Right kidney (tissue), 1 donor: Measurements from ENCODE around the gene VPS39.

Experiments
- DNase-seq: peaks from one replicate; pipeline ENCODE4 v3.0.0-alpha.2; 2016

VPS39 gene

GRCh38 chr15:42203891-42204290 lies 4.2 kb downstream of the VPS39 start:
- DNase-seq: no peak

GRCh38 chr15:42202653-42203052 lies 5.5 kb downstream of the VPS39 start:
- DNase-seq: no peak

DNA sequence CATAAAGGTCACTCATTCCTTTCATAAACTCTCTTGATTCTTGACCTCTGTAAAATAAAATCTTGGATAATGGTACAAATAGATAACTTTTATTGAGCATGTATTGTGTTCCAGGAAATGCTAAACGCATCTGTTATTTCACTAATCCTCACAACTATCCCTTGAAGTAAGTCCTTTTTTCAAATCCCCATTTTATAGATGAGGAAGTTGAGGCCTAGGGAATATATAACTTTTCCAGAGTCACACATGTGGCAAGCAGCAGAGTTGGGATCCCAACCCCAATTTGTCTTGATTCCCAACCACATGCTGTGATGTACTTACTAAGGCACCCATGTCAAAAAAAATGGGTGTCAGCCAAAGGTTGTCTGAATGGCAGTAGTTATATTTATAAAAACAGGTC lies 6.3 kb downstream of the VPS39 start:
- DNase-seq: no peak

DNA sequence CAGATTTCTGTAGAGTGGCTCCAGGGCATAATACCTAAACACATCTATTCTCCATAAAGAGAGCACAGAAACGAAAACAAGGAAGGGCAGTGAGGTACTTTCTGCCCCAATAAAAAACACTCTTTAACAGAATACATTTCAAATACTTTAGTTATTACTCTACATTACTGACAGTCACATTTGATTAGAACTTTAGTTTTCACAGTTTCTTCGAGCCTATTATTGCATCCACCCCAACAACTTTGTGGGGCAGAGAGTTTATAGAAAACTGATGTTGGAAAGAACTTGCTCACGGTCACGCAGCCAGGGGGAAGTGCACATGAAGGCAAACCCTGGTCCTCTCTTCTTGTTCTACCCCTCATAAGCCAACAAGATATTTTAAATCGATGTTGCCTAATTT lies 9.0 kb downstream of the VPS39 start:
- DNase-seq: no peak

GRCh38 chr15:42198516-42198915 lies 9.6 kb downstream of the VPS39 start:
- DNase-seq: no peak

GRCh38 chr15:42194513-42194912 lies 13.6 kb downstream of the VPS39 start:
- no peak for DNase-seq

GRCh38 chr15:42193383-42193782 lies 14.7 kb downstream of the VPS39 start:
- no peak for DNase-seq

GRCh38 chr15:42191610-42192346 lies 16.3 kb downstream of the VPS39 start:
- no peak for DNase-seq

DNA sequence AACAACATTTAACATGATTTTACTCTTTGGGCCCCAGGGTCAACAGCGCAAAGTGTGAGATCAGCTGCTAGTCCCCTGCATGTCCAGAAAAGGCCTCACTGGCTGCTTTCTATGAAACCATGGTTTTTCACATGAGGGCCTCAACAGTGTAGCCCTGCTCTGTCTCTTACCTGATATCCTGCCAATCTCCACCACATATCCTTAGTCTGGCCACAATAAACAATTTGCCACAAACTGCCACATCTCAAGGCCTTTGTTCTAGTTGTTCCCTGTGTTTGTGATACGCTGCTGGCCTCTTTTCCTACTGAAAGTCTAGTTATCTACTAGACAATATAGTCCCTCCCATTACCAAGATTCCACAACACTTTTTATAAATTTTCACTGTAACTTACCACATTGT lies 17.7 kb downstream of the VPS39 start:
- DNase-seq: no peak

DNA sequence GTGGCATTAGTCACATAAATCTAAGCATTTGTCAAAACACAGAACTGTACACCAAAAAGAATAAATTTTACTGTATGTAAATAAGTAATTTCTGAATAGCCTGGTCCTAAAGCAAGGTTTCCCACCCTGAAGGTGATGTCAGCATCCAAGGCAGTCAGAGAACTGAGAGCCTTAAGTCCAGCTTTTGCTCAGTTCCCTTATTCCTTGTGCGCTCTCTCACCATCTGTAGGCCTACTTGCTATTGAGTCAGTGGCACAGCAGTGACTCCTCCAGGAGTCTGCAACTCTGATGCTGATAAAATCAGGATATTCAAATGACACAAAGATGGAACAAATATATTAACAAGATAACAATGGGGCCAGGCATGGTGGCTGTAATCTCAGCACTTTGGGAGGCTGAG lies 22.3 kb downstream of the VPS39 start:
- no peak for DNase-seq

GRCh38 chr15:42184736-42185135 lies 23.4 kb downstream of the VPS39 start:
- no peak for DNase-seq

- DNase-seq: no peak
Measured at GRCh38 chr15:42184296-42184695, 23.8 kb downstream of the VPS39 start.

DNA sequence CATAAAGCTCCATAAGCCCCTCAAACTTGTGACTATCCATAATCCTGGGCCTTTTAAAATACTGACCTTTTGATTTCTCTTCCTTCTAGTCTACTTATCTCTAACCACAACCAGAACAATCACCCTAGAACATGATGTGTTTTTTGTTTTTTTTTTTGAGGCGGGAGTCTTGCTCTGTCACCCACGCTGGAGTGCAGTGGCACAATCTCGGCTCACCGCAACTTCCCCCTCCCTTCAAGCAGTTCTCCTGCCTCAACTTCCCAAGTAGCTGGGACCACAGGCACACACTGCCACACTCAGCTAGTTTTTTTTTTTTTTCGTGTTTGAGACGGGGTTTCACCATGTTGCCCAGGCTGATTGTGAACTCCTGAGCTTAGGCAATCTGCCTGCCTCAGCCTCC lies 25.1 kb downstream of the VPS39 start:
- DNase-seq: no peak

DNA sequence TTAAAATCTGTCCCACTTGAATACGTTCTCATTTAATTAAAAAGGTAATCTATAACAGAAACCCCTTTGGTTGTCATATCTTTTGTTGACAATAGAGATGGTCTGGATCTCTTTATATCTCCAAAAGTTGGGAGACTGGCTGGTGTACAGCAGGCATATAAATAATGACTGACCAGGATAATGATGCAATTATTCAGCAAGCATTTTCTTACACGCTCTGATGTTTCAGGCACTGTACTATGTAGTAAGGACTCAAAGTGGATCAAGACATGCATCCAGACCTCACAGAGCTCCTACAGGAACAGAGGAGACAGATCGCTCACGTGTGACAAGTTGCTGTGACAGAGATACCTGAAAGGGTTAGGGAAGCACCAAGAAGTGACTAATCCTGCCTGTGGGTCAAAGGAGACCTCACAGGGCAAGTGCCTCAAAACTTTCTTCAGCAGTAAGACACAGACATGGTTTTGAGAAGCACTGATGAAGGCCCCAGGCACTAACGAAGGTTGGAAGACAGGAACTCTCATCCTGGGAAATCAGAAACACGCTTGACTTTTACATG lies 25.7 kb downstream of the VPS39 start:
- DNase-seq: no peak

DNA sequence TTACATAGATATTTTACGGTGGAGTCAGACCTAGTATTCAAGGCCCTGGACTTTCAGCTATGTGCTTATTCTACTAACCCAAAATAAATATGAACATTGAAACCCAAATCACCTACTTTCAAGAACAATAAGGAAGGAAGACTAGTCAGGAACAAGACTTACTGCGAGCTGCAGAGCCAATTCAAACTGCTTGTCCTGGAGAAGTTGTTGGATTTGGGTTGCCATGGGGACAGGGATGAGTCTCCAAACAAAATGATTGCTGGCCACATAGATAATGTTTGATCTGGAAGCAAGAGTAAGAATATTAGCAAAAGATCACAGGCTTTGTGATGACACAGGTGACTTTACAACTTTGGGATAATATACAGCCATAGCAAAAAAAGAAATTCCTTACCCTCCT lies 30.0 kb downstream of the VPS39 start:
- DNase-seq: no peak

GRCh38 chr15:42175671-42176070 lies 32.4 kb downstream of the VPS39 start:
- DNase-seq: no peak

DNA sequence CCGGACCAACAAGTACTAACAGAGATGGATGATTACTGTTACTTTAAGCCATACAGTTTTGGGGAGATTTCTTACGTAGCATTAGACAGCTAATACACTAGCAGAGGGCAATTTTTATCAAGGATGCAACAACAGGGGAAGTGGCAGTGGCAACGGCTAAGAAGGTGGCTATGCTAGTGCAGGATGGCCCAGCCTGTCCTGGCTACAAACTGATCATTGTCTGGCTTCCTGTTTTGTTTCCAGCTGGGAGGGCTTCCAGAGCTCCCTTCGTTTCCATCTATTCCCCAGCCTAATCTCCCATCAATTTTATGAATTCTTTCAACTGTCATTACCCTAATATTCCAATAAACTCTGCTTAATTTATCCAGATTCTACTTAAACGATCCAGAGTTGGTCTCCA lies 35.6 kb downstream of the VPS39 start:
- DNase-seq: no peak

DNA sequence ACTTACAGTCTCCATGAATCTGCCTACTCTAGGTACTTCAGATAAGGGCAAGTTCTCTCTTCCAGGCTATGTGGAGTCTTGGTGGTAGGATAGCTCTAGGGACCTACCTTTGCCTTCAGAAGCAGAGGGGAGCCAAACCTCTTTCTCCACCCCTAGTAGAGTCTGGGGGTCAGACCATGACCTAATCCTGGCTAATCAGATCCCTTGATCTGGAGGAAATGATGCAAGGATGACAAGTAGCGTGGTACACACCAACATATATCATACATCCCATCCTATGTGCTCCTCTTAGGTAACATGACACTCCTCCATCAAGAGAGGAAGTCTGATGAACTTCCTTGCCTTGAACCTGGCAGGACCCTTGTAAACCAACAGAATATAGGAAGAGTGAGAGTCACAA lies 36.3 kb downstream of the VPS39 start:
- no peak for DNase-seq

DNA sequence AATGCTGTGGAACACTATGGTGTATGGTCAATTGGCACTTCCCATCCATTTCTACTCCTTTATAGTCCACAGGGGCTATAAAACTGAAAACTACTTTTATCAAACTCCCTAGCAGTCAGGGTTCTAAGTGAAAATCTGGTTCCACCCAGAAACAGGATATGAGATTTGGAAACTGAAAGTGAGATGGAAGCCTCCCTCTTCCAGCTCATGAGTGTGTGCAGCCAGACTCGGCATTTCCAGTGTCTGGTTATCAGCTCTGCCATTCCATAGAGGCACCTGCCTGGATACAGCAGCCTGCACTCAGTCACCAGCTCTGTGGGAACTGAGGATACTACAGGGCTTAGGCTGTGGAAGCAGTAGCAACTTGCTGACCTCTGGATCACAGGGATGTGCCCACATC lies 37.0 kb downstream of the VPS39 start:
- no peak for DNase-seq

DNA sequence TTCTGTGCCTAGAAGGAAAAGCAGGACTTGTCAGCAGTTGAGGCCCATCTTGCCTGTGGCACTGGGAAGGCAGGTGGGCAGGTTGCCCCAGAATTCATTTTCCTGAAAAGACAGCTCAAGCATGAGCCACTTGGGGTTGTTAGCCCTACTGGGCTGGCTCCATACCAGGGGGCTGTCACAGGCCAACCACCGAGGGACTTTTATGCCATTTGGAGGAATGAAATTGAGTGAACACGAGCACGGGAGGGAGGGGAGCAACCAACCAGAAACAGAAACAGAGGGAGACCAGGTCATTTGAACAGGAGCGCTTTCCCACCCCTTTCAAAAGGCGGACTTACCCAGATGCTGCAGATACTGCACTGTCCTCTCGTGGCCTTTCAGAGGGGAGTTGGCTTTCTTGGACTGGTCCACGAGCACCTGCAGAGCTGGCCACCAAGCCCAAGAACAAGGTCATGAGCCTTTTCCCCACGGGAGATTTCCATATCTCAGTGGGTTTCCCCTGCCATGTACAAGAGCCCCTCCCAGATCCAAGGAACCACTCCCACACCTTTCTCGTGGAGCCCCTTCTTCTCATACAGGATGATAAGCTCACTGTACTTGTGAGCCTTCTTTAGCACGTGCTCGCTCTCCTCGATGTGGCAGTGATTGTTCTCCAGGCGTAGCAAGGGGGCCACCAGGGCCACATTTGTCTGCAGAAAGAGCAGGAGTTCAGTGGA lies 41.7 kb downstream of the VPS39 start:
- no peak for DNase-seq

- no peak for DNase-seq
Measured at GRCh38 chr15:42165106-42165505, 43.0 kb downstream of the VPS39 start.

- no peak for DNase-seq
Measured at GRCh38 chr15:42163947-42164550, 44.1 kb downstream of the VPS39 start.

DNA sequence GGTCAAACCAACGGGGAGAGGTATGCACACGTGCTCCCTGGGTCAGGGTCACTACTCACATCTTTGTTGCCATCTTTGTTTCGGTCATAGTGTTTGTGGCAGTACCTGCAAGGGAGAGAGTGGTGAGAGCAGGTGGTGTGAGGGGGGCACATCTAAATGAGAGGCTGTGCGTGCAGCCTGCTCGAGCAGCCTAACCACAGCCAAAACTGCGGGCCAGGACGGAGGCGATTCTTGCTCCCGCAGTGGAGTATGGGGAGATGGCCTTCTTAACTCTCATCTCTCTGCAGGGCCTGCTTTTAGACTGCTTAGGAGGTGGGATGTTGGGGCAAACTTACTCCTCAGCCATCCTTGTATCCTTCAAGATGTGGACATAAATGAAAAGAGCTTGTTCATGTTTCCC lies 44.8 kb downstream of the VPS39 start:
- DNase-seq: no peak

DNA sequence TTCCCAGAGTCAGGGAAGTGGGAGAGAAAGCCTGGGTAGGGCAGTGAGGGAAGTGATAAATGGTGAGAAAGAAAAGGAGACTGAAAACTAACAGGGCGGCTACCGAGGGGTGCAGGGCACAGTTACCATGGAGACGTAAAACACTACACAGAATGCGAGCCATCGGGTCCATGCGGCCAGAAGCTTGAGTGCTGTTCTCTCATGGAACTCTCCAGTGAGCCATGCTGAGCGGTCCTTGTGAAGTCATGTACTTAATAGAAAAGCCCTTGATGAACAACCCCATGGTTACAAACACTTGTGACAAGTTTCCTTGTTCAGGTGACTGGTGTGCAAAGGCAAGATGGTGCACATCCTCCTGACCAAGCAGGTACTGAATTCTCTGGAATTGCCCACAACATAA lies 48.0 kb downstream of the VPS39 start:
- DNase-seq: no peak
